IPS-20b (cell line): ENCODE data around the gene TM9SF1.

Source experiments
- H3K27ac ChIP-seq: one replicate; pipeline ENCODE4 v1.5.1; 2013; ENCODE audit warnings: low read length
- H3K27me3 ChIP-seq: 2 replicates; pipeline ENCODE4 v1.6.1; 2013; ENCODE audit warnings: mild to moderate bottlenecking, low read length, inconsistent platforms; ENCODE audit not compliant: insufficient read depth
- H3K36me3 ChIP-seq: 2 replicates; pipeline ENCODE4 v1.6.1; 2013; ENCODE audit warnings: low read depth, mild to moderate bottlenecking, inconsistent platforms, low read length, moderate library complexity; ENCODE audit not compliant: insufficient read depth
- H3K4me1 ChIP-seq: 2 replicates; pipeline ENCODE4 v1.6.1; 2013; ENCODE audit warnings: mild to moderate bottlenecking, control low read depth, inconsistent platforms, low read length, moderate library complexity; ENCODE audit not compliant: insufficient read depth
- H3K4me3 ChIP-seq: 2 replicates; pipeline ENCODE4 v1.5.1; 2013; ENCODE audit warnings: mild to moderate bottlenecking, low read length, inconsistent platforms
- H3K9ac ChIP-seq: 2 replicates; pipeline ENCODE4 v1.6.1; 2013; ENCODE audit warnings: low read depth, mild to moderate bottlenecking, inconsistent platforms, low read length, moderate library complexity
- H3K9me3 ChIP-seq: 2 replicates; pipeline ENCODE4 v1.6.1; 2013; ENCODE audit warnings: mild to moderate bottlenecking, low read depth, low read length, inconsistent platforms; ENCODE audit not compliant: insufficient read depth

The TM9SF1 gene

GRCh38 chr14:24189460-24189859 lies 5.8 kb downstream of the TM9SF1 start:
- Histone ChIP-seq H3K36me3 (peaks cover 69% of the 10 kb centered on the region), H3K27ac (no peak overlapping the region), H3K4me3 (peak overlapping the region; percentile 94), H3K27me3 (no peaks in the 10 kb centered on the region), H3K9me3 (no peaks in the 10 kb centered on the region), H3K9ac (peak overlapping the region; percentile 71; the same call in 1 of the 2 replicates), H3K4me1 (no peaks in the 10 kb centered on the region; the same call in 1 of the 2 replicates)

- Histone ChIP-seq H3K36me3 (peaks cover 72% of the 10 kb centered on the region), H3K27ac (no peak overlapping the region), H3K9ac (peak overlapping the region; percentile 71; the same call in 1 of the 2 replicates), H3K9me3 (no peaks in the 10 kb centered on the region), H3K27me3 (no peaks in the 10 kb centered on the region), H3K4me1 (no peaks in the 10 kb centered on the region; the same call in 1 of the 2 replicates), H3K4me3 (peak overlapping the region; percentile 94)
Measured at GRCh38 chr14:24189059-24189375, 6.2 kb downstream of the TM9SF1 start.

- no peaks in the 10 kb centered on the region for H3K27me3 ChIP-seq
- peak within 1 kb of the TSS; percentile 89; the same call in 1 of the 2 replicates for H3K9ac ChIP-seq
- H3K4me3 ChIP-seq = peak within 1 kb of the TSS; percentile 94
- peak within 1 kb of the TSS; percentile 33 for H3K27ac ChIP-seq
- H3K4me1 ChIP-seq = no peaks in the 10 kb centered on the region; the same call in 1 of the 2 replicates
- peaks cover 74% of the 10 kb centered on the region for H3K36me3 ChIP-seq
- no peaks in the 10 kb centered on the region for H3K9me3 ChIP-seq
Measured at GRCh38 chr14:24188251-24189058, 6.8 kb downstream of the TM9SF1 start, which contains the start of gene IPO4. TSS of gene IPO4 (minus strand) at chr14:24188816. CDS start at chr14:24188787, 29 bp downstream.

GRCh38 chr14:24187539-24187915 lies 7.7 kb downstream of the TM9SF1 start:
- H3K36me3 ChIP-seq = peaks cover 77% of the 10 kb centered on the region
- H3K4me3 ChIP-seq = peak overlapping the region; percentile 94
- H3K27ac ChIP-seq = no peak overlapping the region
- H3K9me3 ChIP-seq = no peaks in the 10 kb centered on the region
- no peaks in the 10 kb centered on the region; the same call in 1 of the 2 replicates for H3K4me1 ChIP-seq
- H3K9ac ChIP-seq = peak overlapping the region; percentile 89; the same call in 1 of the 2 replicates
- no peaks in the 10 kb centered on the region for H3K27me3 ChIP-seq

- no peak overlapping the region for H3K4me3 ChIP-seq
Measured at GRCh38 chr14:24186831-24187538, 8.3 kb downstream of the TM9SF1 start.

GRCh38 chr14:24185741-24186140 lies 9.5 kb downstream of the TM9SF1 start:
- Histone ChIP-seq H3K4me1 (no peaks in the 10 kb centered on the region; the same call in 1 of the 2 replicates), H3K9ac (no peak overlapping the region), H3K36me3 (peaks cover 80% of the 10 kb centered on the region), H3K27me3 (no peaks in the 10 kb centered on the region), H3K9me3 (no peaks in the 10 kb centered on the region), H3K4me3 (no peak overlapping the region), H3K27ac (no peak overlapping the region)

More at GRCh38 chr14:24186831-24187538, 8.3 kb downstream of the TM9SF1 start:
- Histone ChIP-seq H3K27ac (no peak overlapping the region), H3K4me1 (no peaks in the 10 kb centered on the region; the same call in 1 of the 2 replicates), H3K27me3 (no peaks in the 10 kb centered on the region), H3K36me3 (peaks cover 77% of the 10 kb centered on the region), H3K9ac (no peak overlapping the region), H3K9me3 (no peaks in the 10 kb centered on the region)

- Histone ChIP-seq H3K9ac (no peak overlapping the region), H3K4me3 (no peak overlapping the region), H3K36me3 (peaks cover 82% of the 10 kb centered on the region)
Measured at GRCh38 chr14:24185026-24185425, 10.2 kb downstream of the TM9SF1 start.

GRCh38 chr14:24184104-24184970 lies 10.9 kb downstream of the TM9SF1 start:
- H3K27ac ChIP-seq = no peak overlapping the region
- H3K27me3 ChIP-seq = no peaks in the 10 kb centered on the region
- no peaks in the 10 kb centered on the region for H3K9me3 ChIP-seq
- peaks cover 85% of the 10 kb centered on the region for H3K36me3 ChIP-seq
- no peak overlapping the region for H3K4me3 ChIP-seq
- no peaks in the 10 kb centered on the region; the same call in 1 of the 2 replicates for H3K4me1 ChIP-seq
- no peak overlapping the region for H3K9ac ChIP-seq

More at GRCh38 chr14:24185026-24185425, 10.2 kb downstream of the TM9SF1 start:
- no peaks in the 10 kb centered on the region for H3K9me3 ChIP-seq
- no peaks in the 10 kb centered on the region for H3K27me3 ChIP-seq
- H3K4me1 ChIP-seq = no peaks in the 10 kb centered on the region; the same call in 1 of the 2 replicates
- no peak overlapping the region for H3K27ac ChIP-seq

GRCh38 chr14:24183014-24183481 lies 12.2 kb downstream of the TM9SF1 start:
- Histone ChIP-seq H3K27me3 (no peaks in the 10 kb centered on the region), H3K9ac (no peak overlapping the region), H3K36me3 (peaks cover 93% of the 10 kb centered on the region), H3K4me1 (no peaks in the 10 kb centered on the region), H3K9me3 (no peaks in the 10 kb centered on the region), H3K27ac (no peak overlapping the region), H3K4me3 (no peak overlapping the region)

GRCh38 chr14:24182110-24182882 lies 12.9 kb downstream of the TM9SF1 start:
- Histone ChIP-seq H3K4me3 (no peak overlapping the region), H3K9me3 (no peaks in the 10 kb centered on the region), H3K27ac (no peak overlapping the region), H3K27me3 (no peaks in the 10 kb centered on the region), H3K9ac (no peak overlapping the region), H3K4me1 (no peaks in the 10 kb centered on the region), H3K36me3 (peaks cover 87% of the 10 kb centered on the region)
